Inferior parietal cortex (tissue), 1 donor: Measurements from ENCODE around the gene CA10.

Experiments used
- DNase-seq: peaks from one replicate; pipeline ENCODE4 v3.0.0-alpha.2; 2016; ENCODE audit errors: extremely low spot score

Gene CA10

GRCh38 chr17:51765282-51766135, 393.0 kb downstream of the CA10 start:
- DNase-seq = no peak

GRCh38 chr17:51764387-51764971, 394.0 kb downstream of the CA10 start:
- DNase-seq = peak; percentile 79

- no peak for DNase-seq
Measured at GRCh38 chr17:51763058-51763457, 395.5 kb downstream of the CA10 start.

- DNase-seq = no peak
Measured at GRCh38 chr17:51761105-51761504, 397.4 kb downstream of the CA10 start.

GRCh38 chr17:51759260-51759659, 399.3 kb downstream of the CA10 start:
- no peak for DNase-seq

GRCh38 chr17:51751072-51751471, 407.4 kb downstream of the CA10 start:
- no peak for DNase-seq

GRCh38 chr17:51748749-51749604, 409.5 kb downstream of the CA10 start:
- DNase-seq = no peak

GRCh38 chr17:51746421-51746820, 412.1 kb downstream of the CA10 start:
- DNase-seq = no peak

- no peak for DNase-seq
Measured at GRCh38 chr17:51745993-51746392, 412.5 kb downstream of the CA10 start.

- no peak for DNase-seq
Measured at GRCh38 chr17:51743477-51743876, 415.0 kb downstream of the CA10 start.

- DNase-seq = no peak
Measured at GRCh38 chr17:51742571-51742970, 415.9 kb downstream of the CA10 start.

- no peak for DNase-seq
Measured at GRCh38 chr17:51741458-51741857, 417.1 kb downstream of the CA10 start.

GRCh38 chr17:51740531-51740930, 418.0 kb downstream of the CA10 start:
- no peak for DNase-seq

GRCh38 chr17:51739245-51739886, 419.1 kb downstream of the CA10 start:
- no peak for DNase-seq

- DNase-seq = no peak
Measured at GRCh38 chr17:51736356-51736755, 422.2 kb downstream of the CA10 start.

GRCh38 chr17:51734976-51735375, 423.5 kb downstream of the CA10 start:
- no peak for DNase-seq

- no peak for DNase-seq
Measured at GRCh38 chr17:51734462-51734861, 424.1 kb downstream of the CA10 start.

GRCh38 chr17:51733166-51733565, 425.3 kb downstream of the CA10 start:
- DNase-seq = no peak

GRCh38 chr17:51731941-51732722, 426.4 kb downstream of the CA10 start:
- no peak for DNase-seq

- DNase-seq = no peak
Measured at GRCh38 chr17:51730303-51731050, 428.0 kb downstream of the CA10 start.
